ENCODE data around the gene KLRB1. TPM values are rescaled to one million over a fixed set of nuclear protein-coding genes. Genes with fewer than 3 reads are reported as not detected.
"Not testable (repeated sequence)": the region's sequence is repeated elsewhere in the genome, so short reads cannot be mapped to it uniquely, and the experiment has no call there.

The KLRB1 gene
- total RNA-seq, 1 experiment from 2014 or later, result not detected

GRCh38 chr12:9588749-9589148 lies 19.0 kb downstream of the KLRB1 start:
- no peak overlapping the region for H3K27ac ChIP-seq (ENCODE audit: low read length)
- ATAC-seq, result no peak
- POLR2A ChIA-PET (ENCODE audit: unreplicated experiment), result no interaction called here
- H3K9me2 ChIP-seq (replicated peaks; ENCODE audit: low read length), result no peaks in the 10 kb centered on the region
- H4K20me1 ChIP-seq (ENCODE audit: low read length), result no peaks in the 10 kb centered on the region
- TF ChIP-seq CTCF (conservative IDR thresholded peaks at IDR 0.05; ENCODE audit: low read depth, low read length), result no peak
- no peaks in the 10 kb centered on the region for H3K27me3 ChIP-seq (ENCODE audit: low read length)
- H3K36me3 ChIP-seq (ENCODE audit: low read depth, low read length), result no peaks in the 10 kb centered on the region
- no peaks in the 10 kb centered on the region for H3K79me2 ChIP-seq (ENCODE audit: low read length)
- no peak for DNase-seq
- H3K9me3 ChIP-seq (ENCODE audit: low read length), result no peaks in the 10 kb centered on the region
- H3F3A ChIP-seq (ENCODE audit: low read length, unreplicated experiment), result no peaks in the 10 kb centered on the region
- H3K4me3 ChIP-seq (ENCODE audit: low read length), result no peak overlapping the region
- intact Hi-C loops (cut with micrococcal nuclease), result no loop called here
- no peak overlapping the region for H3K4me2 ChIP-seq (ENCODE audit: low read length)
- CTCF ChIA-PET, result no interaction called here
- H2AFZ ChIP-seq (ENCODE audit: low read length), result no peak overlapping the region
- no peak overlapping the region for H3K9ac ChIP-seq (ENCODE audit: low read length)
- H3K4me1 ChIP-seq (ENCODE audit: insufficient read depth, low read length), result no peaks in the 10 kb centered on the region
- BruUV-seq (replicated peaks), result no TSS peak

- H3K4me3 ChIP-seq (ENCODE audit: low read length), result no peak overlapping the region
- no peaks in the 10 kb centered on the region for H3K4me1 ChIP-seq (ENCODE audit: insufficient read depth, low read length)
- H3K27me3 ChIP-seq (ENCODE audit: low read length), result no peaks in the 10 kb centered on the region
- intact Hi-C loops (cut with micrococcal nuclease), result no loop called here
- ChIA-PET POLR2A (ENCODE audit: unreplicated experiment) (no interaction called here), CTCF (no interaction called here)
- no peak overlapping the region for H3K27ac ChIP-seq (ENCODE audit: low read length)
- no peak for TF ChIP-seq CTCF (conservative IDR thresholded peaks at IDR 0.05; ENCODE audit: low read depth, low read length)
- no peak for TF ChIP-seq EZH2phosphoT487 (IDR thresholded peaks at IDR 0.05; ENCODE audit: borderline replicate concordance, low read length)
- no peak for TF ChIP-seq EZH2 (IDR thresholded peaks at IDR 0.05; ENCODE audit: low read length, unreplicated experiment)
- DNase-seq (no peak), ATAC-seq (no peak)
- H2AFZ ChIP-seq (ENCODE audit: low read length), result no peak overlapping the region
- no peaks in the 10 kb centered on the region for H3K9me2 ChIP-seq (replicated peaks; ENCODE audit: low read length)
- no TSS peak for BruUV-seq (replicated peaks)
- H4K20me1 ChIP-seq (ENCODE audit: low read length), result no peaks in the 10 kb centered on the region
- no peak overlapping the region for H3K4me2 ChIP-seq (ENCODE audit: low read length)
- H3K79me2 ChIP-seq (ENCODE audit: low read length), result no peaks in the 10 kb centered on the region
- H3K9me3 ChIP-seq (ENCODE audit: low read length), result no peaks in the 10 kb centered on the region
- no peak overlapping the region for H3K9ac ChIP-seq (ENCODE audit: low read length)
- no peaks in the 10 kb centered on the region for H3K36me3 ChIP-seq (ENCODE audit: low read depth, low read length)
- no peaks in the 10 kb centered on the region for H3F3A ChIP-seq (ENCODE audit: low read length, unreplicated experiment)
These were observed 19.6 kb downstream of the KLRB1 start for GRCh38 chr12:9587987-9588600.

GRCh38 chr12:9577729-9578128 lies 30.0 kb downstream of the KLRB1 start:
- H3F3A ChIP-seq (ENCODE audit: low read length, unreplicated experiment); ATAC-seq; H3K36me3 ChIP-seq (ENCODE audit: low read depth, low read length); H3K9me2 ChIP-seq (replicated peaks; ENCODE audit: low read length); H3K4me1 ChIP-seq (ENCODE audit: insufficient read depth, low read length); H4K20me1 ChIP-seq (ENCODE audit: low read length); H3K27me3 ChIP-seq (ENCODE audit: low read length); H3K27ac ChIP-seq (ENCODE audit: low read length); H2AFZ ChIP-seq (ENCODE audit: low read length); DNase-seq; H3K4me2 ChIP-seq (ENCODE audit: low read length); H3K9ac ChIP-seq (ENCODE audit: low read length); POLR2A ChIA-PET (ENCODE audit: unreplicated experiment); H3K9me3 ChIP-seq (ENCODE audit: low read length); H3K79me2 ChIP-seq (ENCODE audit: low read length); H3K4me3 ChIP-seq (ENCODE audit: low read length); CTCF ChIA-PET; intact Hi-C loops (cut with micrococcal nuclease); BruUV-seq (replicated peaks): not testable (repeated sequence)

- H3K9me2 ChIP-seq (replicated peaks; ENCODE audit: low read length); H2AFZ ChIP-seq (ENCODE audit: low read length); CTCF ChIA-PET; ATAC-seq; H3K79me2 ChIP-seq (ENCODE audit: low read length); DNase-seq; H3F3A ChIP-seq (ENCODE audit: low read length, unreplicated experiment); H3K9me3 ChIP-seq (ENCODE audit: low read length); H3K36me3 ChIP-seq (ENCODE audit: low read depth, low read length); H3K4me3 ChIP-seq (ENCODE audit: low read length); H3K4me2 ChIP-seq (ENCODE audit: low read length); H3K4me1 ChIP-seq (ENCODE audit: insufficient read depth, low read length); H3K27me3 ChIP-seq (ENCODE audit: low read length); H3K27ac ChIP-seq (ENCODE audit: low read length); H4K20me1 ChIP-seq (ENCODE audit: low read length); POLR2A ChIA-PET (ENCODE audit: unreplicated experiment); H3K9ac ChIP-seq (ENCODE audit: low read length); BruUV-seq (replicated peaks); intact Hi-C loops (cut with micrococcal nuclease): not testable (repeated sequence)
These were observed 40.6 kb downstream of the KLRB1 start for GRCh38 chr12:9567151-9567550.

- H3K9me2 ChIP-seq (replicated peaks; ENCODE audit: low read length); POLR2A ChIA-PET (ENCODE audit: unreplicated experiment); H3K27me3 ChIP-seq (ENCODE audit: low read length); intact Hi-C loops (cut with micrococcal nuclease); H2AFZ ChIP-seq (ENCODE audit: low read length); H3K79me2 ChIP-seq (ENCODE audit: low read length); H3K9ac ChIP-seq (ENCODE audit: low read length); H3K27ac ChIP-seq (ENCODE audit: low read length); ATAC-seq; H3K36me3 ChIP-seq (ENCODE audit: low read depth, low read length); BruUV-seq (replicated peaks); H3K4me3 ChIP-seq (ENCODE audit: low read length); H3K4me2 ChIP-seq (ENCODE audit: low read length); H3K9me3 ChIP-seq (ENCODE audit: low read length); DNase-seq; H4K20me1 ChIP-seq (ENCODE audit: low read length); H3F3A ChIP-seq (ENCODE audit: low read length, unreplicated experiment); CTCF ChIA-PET; H3K4me1 ChIP-seq (ENCODE audit: insufficient read depth, low read length): not testable (repeated sequence)
These were observed 41.6 kb downstream of the KLRB1 start for GRCh38 chr12:9566113-9566512.

Measured in PC-3 (cell line).